Measurements from ENCODE around the gene INPP1.
"Not testable (repeated sequence)": the region's sequence is repeated elsewhere in the genome, so short reads cannot be mapped to it uniquely, and the experiment has no call there.

INPP1 gene

DNA sequence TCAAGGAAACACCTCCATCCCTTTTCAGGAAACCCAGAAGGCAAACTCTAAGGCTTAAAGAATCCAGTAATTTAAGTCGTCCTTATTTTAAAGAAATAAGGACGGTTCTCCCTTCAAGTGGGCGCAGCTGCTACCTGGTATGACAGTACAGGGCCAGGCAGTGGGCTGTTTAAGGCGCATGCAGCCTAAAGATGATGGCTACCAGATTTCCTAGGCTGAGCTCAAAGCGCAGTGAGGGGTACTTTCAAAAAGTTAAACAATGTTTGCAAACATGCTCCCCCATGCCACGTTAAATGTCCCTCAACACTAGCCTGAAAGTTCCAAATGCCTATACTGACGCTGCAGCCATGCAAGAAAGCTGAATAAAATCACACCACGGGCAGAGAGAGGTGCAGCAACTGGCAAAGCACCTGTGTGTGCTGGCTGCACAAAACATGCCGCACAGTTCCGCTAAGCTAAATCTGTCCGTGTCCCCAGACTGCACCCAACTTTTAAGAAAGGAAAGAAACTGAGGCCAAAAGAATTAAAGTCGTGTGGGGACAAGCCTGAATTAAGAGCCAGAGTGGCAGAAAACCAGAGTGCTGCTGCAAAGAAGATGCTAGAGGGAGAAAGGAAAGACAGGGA lies 24.3 kb upstream of the INPP1 start:
- DNase-seq (ENCODE audit: low spot score in 2 of 2) (no peak), ATAC-seq (replicated peaks; ENCODE audit: extremely low read depth, poor library complexity, severe bottlenecking) (peak; percentile 55)
- H3K27me3 Mint-ChIP-seq, result no peaks in the 10 kb centered on the region
- H3K9me3 Mint-ChIP-seq, result no peaks in the 10 kb centered on the region
- peak overlapping the region; percentile 91 for H3K4me3 Mint-ChIP-seq
- H3K27ac Mint-ChIP-seq (ENCODE audit: low read depth), result peak overlapping the region; percentile 94
- peaks cover 14% of the 10 kb centered on the region for H3K36me3 Mint-ChIP-seq (ENCODE audit: insufficient read depth)
- peaks cover 42% of the 10 kb centered on the region for H3K4me1 Mint-ChIP-seq

DNA sequence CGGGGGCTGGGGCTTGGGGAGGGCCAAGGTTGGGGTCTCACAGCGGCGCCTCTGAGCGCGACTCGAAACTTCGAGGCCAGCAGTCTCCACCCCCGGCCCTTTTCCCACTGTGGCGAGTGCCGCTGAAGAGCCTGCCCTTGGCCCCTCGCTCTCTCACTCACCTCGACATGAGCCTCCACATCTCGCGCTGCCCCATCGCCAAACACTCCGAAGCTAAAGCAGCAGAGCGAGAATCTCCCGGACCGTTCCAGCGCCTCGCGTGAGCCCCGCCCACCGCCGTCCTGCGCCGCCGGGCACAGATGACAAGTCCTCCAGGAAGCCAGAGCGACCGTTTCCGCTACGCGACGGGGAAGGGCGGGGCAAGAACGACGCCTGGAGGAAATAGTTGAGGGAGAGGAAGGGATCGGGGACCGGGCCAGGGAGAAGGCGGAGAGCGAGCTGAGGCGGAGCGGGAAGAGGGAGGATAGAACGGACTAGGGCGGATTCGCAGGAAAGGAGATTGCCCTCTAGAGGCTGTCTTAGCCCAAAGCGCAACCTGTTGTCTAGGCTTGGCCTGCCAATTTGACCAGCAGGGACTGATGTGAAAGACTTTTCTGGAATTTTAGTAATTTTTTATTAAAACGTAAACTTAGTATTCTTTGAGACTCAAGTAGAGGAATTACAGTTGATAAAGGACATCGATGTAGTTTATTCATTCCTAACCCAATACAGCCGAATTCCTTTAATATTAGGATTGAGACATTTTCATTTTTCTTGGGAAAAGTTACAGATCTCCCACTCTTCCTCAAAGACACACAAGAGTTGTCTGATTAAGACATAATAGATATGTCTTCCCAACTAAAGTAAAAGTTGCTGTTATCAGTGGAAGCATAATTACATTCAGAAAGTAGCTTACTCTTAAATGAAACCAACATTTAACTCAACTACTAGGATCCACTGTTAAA lies 23.6 kb upstream of the INPP1 start, which contains the start of gene HIBCH:
Gene HIBCH, minus strand, starts transcription at position 272 of the 944 bp plus-strand sequence. Its CDS starts 76 bp downstream, at position 196.
- H3K4me3 Mint-ChIP-seq, result peak within 1 kb of the TSS; percentile 91
- DNase-seq (ENCODE audit: low spot score in 2 of 2) (peak; percentile 57 to 59), ATAC-seq (replicated peaks; ENCODE audit: extremely low read depth, poor library complexity, severe bottlenecking) (peak; percentile 89)
- no peaks in the 10 kb centered on the region for H3K9me3 Mint-ChIP-seq
- peaks cover 40% of the 10 kb centered on the region for H3K4me1 Mint-ChIP-seq
- H3K27me3 Mint-ChIP-seq, result no peaks in the 10 kb centered on the region
- peak within 1 kb of the TSS; percentile 94 for H3K27ac Mint-ChIP-seq (ENCODE audit: low read depth)
- H3K36me3 Mint-ChIP-seq (ENCODE audit: insufficient read depth), result peaks cover 11% of the 10 kb centered on the region

DNA sequence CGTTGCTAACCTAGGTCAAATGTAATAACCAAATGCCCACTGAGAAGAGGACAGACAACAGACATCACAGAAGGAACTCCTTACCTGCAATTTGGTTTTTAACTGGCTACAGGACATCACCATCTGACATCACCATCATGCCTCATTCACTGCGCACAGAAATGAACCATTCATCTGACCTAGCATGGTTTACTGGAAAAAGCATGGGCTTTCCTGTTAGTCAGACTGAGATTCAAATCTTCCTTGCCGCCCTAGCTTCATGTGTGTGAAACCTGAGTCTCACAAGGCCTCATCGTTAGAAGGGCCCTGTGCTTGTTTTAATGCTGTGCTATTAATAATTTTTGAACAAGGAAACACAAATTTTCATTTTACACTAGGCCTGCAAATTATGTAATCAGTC lies 22.7 kb upstream of the INPP1 start:
- H3K27me3 Mint-ChIP-seq, result peaks cover 7% of the 10 kb centered on the region

DNA sequence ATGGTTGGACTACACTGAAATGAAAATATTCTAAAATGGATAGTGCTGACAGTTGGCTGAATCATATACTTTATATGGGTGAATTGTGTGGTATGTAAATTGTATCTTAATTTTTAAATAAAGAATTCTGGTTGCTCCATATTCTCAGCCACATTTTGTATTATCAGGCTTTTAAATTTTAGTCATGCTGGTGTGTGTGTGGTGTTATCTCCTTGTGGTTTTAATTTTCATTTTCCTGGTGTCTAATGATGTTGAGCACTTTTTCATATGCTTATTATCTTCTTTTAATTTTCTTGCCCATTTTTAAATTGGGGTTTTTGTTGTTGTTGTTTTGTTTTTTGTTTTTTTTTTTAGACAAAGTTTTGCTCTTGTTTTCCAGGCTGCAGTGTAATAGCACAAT lies 20.0 kb upstream of the INPP1 start:
- Mint-ChIP-seq H3K9me3 (no peaks in the 10 kb centered on the region), H3K27ac (ENCODE audit: low read depth) (no peak overlapping the region), H3K36me3 (ENCODE audit: insufficient read depth) (peaks cover 6% of the 10 kb centered on the region), H3K4me1 (peaks cover 17% of the 10 kb centered on the region), H3K4me3 (no peak overlapping the region), H3K27me3 (peaks cover 30% of the 10 kb centered on the region)
- ATAC-seq (replicated peaks; ENCODE audit: extremely low read depth, poor library complexity, severe bottlenecking) (no peak), DNase-seq (ENCODE audit: low spot score in 2 of 2) (no peak)

More for the DNA sequence above, 22.7 kb upstream of the INPP1 start:
- no peak for ATAC-seq (replicated peaks; ENCODE audit: extremely low read depth, poor library complexity, severe bottlenecking)
- Mint-ChIP-seq H3K27ac (ENCODE audit: low read depth) (peak overlapping the region; percentile 94), H3K9me3 (no peaks in the 10 kb centered on the region), H3K4me3 (peak overlapping the region; percentile 91), H3K4me1 (peaks cover 32% of the 10 kb centered on the region), H3K36me3 (ENCODE audit: insufficient read depth) (peaks cover 11% of the 10 kb centered on the region)
- DNase-seq (ENCODE audit: low spot score in 2 of 2), result no peak

DNA sequence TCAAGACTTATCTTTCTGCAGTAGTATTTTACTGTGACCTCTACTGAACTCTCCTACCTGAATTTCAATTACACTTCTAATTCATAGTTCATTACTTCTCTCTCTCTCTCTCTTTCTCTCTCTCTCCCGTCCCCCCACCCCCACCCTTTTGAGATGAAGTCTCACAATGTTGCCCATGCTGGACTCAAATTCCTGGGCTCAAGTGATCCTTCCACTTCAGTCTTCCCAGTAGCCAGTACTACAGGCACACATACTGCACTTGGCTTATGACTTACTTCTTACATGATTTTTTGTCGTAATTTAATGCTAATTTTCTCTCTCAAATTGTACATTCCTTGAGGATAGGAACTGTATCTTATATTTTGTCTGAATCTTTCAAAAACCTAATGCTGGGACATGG lies 17.8 kb upstream of the INPP1 start:
- peaks cover 46% of the 10 kb centered on the region for H3K27me3 Mint-ChIP-seq
- no peak overlapping the region for H3K4me3 Mint-ChIP-seq
- H3K27ac Mint-ChIP-seq (ENCODE audit: low read depth), result no peak overlapping the region
- H3K36me3 Mint-ChIP-seq (ENCODE audit: insufficient read depth), result peaks cover 1% of the 10 kb centered on the region
- no peak for DNase-seq (ENCODE audit: low spot score in 2 of 2)
- H3K4me1 Mint-ChIP-seq, result peaks cover under 1% of the 10 kb centered on the region
- H3K9me3 Mint-ChIP-seq, result no peaks in the 10 kb centered on the region
- ATAC-seq (replicated peaks; ENCODE audit: extremely low read depth, poor library complexity, severe bottlenecking), result no peak

DNA sequence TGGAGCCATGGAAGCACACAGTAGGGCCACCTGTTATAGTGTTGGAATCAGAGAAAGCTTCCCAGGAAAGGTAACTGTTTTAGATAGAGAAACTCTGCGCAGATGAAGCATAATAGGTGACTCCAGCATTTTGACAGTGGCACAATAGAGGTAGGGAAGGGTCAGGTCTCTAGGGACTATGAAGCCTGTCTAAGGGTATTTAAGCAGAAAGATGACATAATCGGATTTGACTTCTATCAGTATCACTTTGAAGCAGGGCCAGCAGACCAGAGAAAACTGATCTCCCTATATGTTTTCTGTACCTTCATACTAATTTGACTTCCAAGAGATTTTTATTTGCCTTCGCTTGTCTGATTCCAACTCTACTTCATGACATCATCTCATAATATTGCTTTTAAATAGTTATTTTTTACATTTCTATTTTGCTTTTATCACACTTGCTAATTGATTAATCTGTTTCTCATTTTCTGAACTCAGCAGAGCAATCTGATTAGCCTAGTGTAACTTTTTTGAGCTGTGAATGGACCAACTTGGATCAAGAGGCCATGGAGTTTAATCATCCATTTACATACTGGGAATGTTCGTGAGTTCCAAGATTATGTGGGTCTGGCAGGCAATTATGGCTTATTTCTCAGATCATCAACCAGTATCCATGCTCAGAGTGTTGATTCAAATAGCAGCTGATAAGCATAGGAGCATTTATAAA lies 15.4 kb upstream of the INPP1 start:
- Mint-ChIP-seq H3K36me3 (ENCODE audit: insufficient read depth) (peaks cover 1% of the 10 kb centered on the region), H3K4me3 (no peak overlapping the region), H3K27ac (ENCODE audit: low read depth) (no peak overlapping the region), H3K4me1 (no peaks in the 10 kb centered on the region), H3K27me3 (peaks cover 61% of the 10 kb centered on the region), H3K9me3 (no peaks in the 10 kb centered on the region)
- DNase-seq (ENCODE audit: low spot score in 2 of 2), result no peak
- ATAC-seq (replicated peaks; ENCODE audit: extremely low read depth, poor library complexity, severe bottlenecking), result no peak

DNA sequence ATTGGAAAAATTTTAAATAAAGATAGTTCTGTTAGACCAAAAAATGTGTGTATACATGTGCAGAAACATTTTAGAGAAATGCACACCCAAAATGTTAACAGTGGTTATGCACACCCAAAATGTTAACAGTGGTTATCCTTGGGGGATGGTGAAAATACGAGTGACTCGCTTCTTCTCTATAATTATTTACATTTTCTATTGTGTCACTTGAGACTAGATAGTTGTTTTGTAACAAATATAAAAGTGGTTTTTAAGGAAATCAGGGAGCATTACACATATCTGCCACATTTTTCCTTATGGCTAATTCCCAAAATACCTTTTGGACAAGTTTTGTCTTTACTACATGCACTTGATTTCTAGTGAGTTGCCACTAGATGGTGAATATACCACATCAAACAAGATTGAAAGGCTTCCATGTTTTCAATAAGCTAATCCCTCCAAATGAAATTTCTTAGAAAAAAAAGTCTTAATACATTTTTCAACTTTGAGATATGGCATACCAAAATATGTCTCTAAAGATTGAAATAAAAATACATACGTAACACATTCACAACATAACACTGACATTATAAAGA lies 14.7 kb upstream of the INPP1 start:
- peaks cover 61% of the 10 kb centered on the region for H3K27me3 Mint-ChIP-seq
- no peak for ATAC-seq (replicated peaks; ENCODE audit: extremely low read depth, poor library complexity, severe bottlenecking)
- H3K4me3 Mint-ChIP-seq, result no peak overlapping the region
- no peak for DNase-seq (ENCODE audit: low spot score in 2 of 2)
- H3K27ac Mint-ChIP-seq (ENCODE audit: low read depth), result no peak overlapping the region
- H3K9me3 Mint-ChIP-seq, result no peaks in the 10 kb centered on the region
- H3K4me1 Mint-ChIP-seq, result no peaks in the 10 kb centered on the region
- H3K36me3 Mint-ChIP-seq (ENCODE audit: insufficient read depth), result peaks cover 1% of the 10 kb centered on the region

DNA sequence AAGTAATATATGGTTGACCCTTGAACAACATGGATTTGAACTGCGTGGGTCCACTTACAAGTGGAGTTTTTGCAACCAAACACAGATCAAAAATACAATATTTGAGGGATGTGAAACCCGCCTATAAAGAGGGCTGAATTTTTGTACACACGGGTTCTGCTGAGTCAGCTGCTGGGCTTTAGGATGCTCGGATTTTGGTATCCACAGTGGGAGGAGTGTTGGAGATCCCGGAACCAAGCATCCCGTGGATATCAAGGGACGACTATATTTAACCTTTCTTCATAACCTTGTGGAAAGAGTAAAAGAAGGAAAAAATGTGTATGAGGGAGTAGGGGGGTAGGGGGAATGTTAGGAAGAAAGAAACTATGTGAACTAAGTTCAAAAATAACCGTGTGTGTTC lies 10.0 kb upstream of the INPP1 start:
- Mint-ChIP-seq H3K27me3 (peaks cover 31% of the 10 kb centered on the region), H3K27ac (ENCODE audit: low read depth) (no peak overlapping the region), H3K36me3 (ENCODE audit: insufficient read depth) (peaks cover 1% of the 10 kb centered on the region), H3K4me3 (no peak overlapping the region), H3K9me3 (no peaks in the 10 kb centered on the region), H3K4me1 (no peaks in the 10 kb centered on the region)
- ATAC-seq (replicated peaks; ENCODE audit: extremely low read depth, poor library complexity, severe bottlenecking) (no peak), DNase-seq (ENCODE audit: low spot score in 2 of 2) (no peak)

DNA sequence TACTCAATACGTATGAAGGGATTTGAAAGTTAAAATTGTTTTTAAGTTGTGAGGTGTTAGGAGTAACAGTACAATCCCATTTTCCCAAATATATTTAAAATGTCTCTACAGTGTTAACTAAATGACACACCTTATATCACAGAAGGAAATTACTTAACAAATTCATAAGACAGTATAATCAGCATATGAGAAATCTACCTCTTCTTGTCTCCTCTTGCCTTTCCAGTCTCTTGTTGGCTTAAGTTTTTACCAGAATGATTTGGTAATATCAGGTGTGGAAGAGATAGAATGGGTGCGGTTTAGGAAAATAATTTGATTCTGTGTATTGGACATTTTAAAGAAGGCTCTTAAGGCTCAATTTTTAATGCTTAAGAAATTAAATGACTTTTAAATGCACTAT lies 9.5 kb upstream of the INPP1 start:
- ATAC-seq (replicated peaks; ENCODE audit: extremely low read depth, poor library complexity, severe bottlenecking) (no peak), DNase-seq (ENCODE audit: low spot score in 2 of 2) (no peak)
- H3K4me3 Mint-ChIP-seq, result no peak overlapping the region
- H3K36me3 Mint-ChIP-seq (ENCODE audit: insufficient read depth), result peaks cover 1% of the 10 kb centered on the region
- H3K9me3 Mint-ChIP-seq, result no peaks in the 10 kb centered on the region
- H3K4me1 Mint-ChIP-seq, result no peaks in the 10 kb centered on the region
- H3K27ac Mint-ChIP-seq (ENCODE audit: low read depth), result no peak overlapping the region
- H3K27me3 Mint-ChIP-seq, result peaks cover 31% of the 10 kb centered on the region

DNA sequence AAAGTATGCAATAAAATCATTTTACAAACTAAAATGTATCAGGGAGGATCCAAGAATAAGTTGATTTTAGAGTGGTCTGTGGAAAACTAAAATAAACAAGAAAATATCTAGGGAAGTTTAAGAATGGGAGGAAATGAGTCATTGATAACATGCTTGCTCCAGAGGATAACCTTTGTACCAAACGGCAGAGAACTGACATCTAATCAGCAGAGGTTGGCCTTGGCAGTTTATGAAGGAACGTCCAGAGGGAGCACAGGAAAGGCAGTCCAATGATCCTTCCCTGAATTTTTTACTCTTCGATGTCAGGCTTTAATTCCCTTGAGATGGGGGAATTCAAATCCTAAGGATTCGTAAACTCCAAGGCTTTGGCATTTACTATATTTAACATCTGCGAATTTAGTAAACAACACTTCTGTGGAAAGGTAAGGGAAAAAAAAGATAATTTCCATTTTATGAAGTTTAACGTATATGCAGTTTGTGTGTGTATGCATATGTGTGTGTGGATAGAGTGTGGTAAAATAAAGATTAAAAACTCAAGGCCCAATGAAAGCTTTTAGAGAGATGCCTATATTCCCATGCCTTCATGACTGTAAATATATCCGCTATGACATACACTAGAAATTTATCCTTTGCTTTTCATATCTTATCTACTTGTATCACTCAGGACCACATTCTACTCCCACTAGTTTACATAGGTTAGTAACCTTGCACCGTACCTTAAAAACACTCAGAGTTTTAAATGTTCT lies 8.7 kb upstream of the INPP1 start:
- Mint-ChIP-seq H3K27me3 (peaks cover 24% of the 10 kb centered on the region), H3K27ac (ENCODE audit: low read depth) (no peak overlapping the region), H3K4me3 (no peak overlapping the region), H3K36me3 (ENCODE audit: insufficient read depth) (no peaks in the 10 kb centered on the region), H3K9me3 (no peaks in the 10 kb centered on the region), H3K4me1 (no peaks in the 10 kb centered on the region)
- ATAC-seq (replicated peaks; ENCODE audit: extremely low read depth, poor library complexity, severe bottlenecking) (no peak), DNase-seq (ENCODE audit: low spot score in 2 of 2) (no peak)

DNA sequence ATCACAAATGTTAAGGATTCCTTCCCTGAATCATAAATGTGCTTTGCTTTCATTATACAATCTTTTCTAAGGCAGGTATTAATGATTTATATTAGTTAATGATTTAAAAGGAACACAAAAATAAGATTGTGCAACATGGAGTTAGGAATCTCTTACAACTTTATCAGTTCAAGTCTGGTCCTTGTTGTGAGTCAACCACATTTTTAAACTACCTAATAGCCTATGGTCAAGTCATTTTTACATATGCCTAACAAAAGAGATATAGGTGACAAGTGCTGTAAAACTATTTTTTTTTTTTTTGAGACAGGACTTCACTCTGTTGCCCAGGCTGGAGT lies 8.2 kb upstream of the INPP1 start:
- DNase-seq (ENCODE audit: low spot score in 2 of 2) (no peak), ATAC-seq (replicated peaks; ENCODE audit: extremely low read depth, poor library complexity, severe bottlenecking) (no peak)
- no peak overlapping the region for H3K27ac Mint-ChIP-seq (ENCODE audit: low read depth)
- H3K4me3 Mint-ChIP-seq, result no peak overlapping the region
- H3K4me1 Mint-ChIP-seq, result no peaks in the 10 kb centered on the region
- H3K36me3 Mint-ChIP-seq (ENCODE audit: insufficient read depth), result no peaks in the 10 kb centered on the region
- no peaks in the 10 kb centered on the region for H3K9me3 Mint-ChIP-seq
- peaks cover 19% of the 10 kb centered on the region for H3K27me3 Mint-ChIP-seq

DNA sequence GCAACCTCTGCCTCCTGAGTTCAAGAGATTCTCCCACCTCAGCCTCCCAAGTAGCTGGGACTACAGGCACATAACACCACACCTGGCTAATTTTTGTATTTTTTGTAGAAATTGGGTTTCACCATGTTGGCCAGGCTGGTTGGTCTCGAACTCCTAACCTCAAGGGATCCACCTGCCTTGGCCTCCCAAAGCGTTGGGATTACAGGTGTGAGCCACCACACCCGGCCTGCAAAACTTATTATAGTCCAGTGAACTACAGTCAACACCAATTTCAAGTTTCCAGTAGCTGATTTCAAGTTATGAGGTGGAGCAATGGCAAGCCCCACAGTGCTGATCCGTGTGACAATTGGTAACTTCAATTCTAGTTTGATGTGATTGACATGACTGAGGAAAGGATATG lies 7.8 kb upstream of the INPP1 start:
- H3K27ac Mint-ChIP-seq (ENCODE audit: low read depth); DNase-seq (ENCODE audit: low spot score in 2 of 2); ATAC-seq (replicated peaks; ENCODE audit: extremely low read depth, poor library complexity, severe bottlenecking); H3K4me3 Mint-ChIP-seq; H3K9me3 Mint-ChIP-seq; H3K36me3 Mint-ChIP-seq (ENCODE audit: insufficient read depth); H3K4me1 Mint-ChIP-seq: not testable (repeated sequence)
- peaks cover 15% of the 10 kb centered on the region for H3K27me3 Mint-ChIP-seq
